Measurements from ENCODE around the gene RACGAP1.

Gene RACGAP1

DNA sequence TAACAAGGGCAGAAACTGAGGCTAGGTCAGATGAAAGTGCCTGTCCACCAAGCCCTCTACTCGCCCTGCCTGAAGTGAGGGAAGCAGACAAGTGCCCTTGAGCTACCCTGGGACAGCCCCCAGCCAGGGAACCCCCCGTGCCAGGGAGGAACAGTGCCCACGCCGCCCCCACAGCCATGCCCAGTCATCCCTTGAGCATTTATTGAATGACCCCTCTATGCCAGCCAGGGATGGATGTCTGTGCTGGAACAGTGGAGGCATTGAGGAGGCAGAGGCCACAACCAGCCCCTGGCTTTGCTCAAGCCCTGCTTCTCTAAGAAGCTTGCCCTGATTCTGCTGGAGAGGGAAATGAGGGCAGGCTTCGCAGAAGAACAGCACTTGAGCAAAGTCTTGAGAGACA lies 56.3 kb downstream of the RACGAP1 start:
- peak; percentile 87 for DNase-seq (ENCODE audit: low spot score)

DNA sequence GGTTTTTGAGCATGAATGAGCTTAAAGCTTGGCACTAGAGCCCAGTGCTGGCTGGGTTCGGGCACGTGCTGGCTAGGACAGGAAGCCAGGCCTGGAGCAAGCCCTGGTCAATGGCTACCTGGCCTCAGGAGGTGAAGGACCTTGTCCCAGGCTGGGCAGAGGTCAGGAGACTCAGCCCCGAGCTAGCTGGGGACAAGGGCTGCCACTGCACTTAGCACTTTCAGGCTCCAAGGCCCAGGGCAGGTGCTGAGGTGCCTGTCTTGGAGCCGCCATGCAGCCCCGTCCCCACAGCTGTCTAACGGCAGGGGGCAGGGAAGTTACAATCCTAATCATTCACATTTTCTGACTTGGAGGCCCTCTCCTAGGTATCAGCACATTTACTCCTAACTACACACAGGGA lies 56.8 kb downstream of the RACGAP1 start:
- no peak for DNase-seq (ENCODE audit: low spot score)

DNA sequence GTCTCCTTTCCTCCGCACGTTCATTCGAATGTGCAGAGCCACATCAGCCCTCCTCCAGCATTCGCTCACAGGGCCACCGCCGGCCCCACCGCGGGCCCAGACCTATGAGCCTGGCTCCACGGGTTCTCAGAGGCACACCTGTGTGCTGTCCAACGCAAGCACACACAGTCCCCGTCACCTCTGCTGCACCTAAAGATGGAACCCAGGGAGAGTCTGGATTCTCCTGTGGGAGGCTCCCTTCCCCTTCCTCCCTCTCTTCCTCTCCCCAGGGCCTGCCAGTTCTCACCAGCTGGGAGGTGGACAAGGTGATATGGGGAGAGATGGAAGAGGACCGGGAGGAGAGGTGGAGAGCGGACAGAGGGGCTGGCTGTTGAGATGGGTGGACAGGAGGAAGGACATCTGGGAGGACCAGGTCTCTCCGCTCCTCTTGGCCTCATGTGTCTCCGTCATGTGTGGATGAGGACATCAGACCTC lies 57.5 kb downstream of the RACGAP1 start:
- DNase-seq (ENCODE audit: low spot score), result no peak

DNA sequence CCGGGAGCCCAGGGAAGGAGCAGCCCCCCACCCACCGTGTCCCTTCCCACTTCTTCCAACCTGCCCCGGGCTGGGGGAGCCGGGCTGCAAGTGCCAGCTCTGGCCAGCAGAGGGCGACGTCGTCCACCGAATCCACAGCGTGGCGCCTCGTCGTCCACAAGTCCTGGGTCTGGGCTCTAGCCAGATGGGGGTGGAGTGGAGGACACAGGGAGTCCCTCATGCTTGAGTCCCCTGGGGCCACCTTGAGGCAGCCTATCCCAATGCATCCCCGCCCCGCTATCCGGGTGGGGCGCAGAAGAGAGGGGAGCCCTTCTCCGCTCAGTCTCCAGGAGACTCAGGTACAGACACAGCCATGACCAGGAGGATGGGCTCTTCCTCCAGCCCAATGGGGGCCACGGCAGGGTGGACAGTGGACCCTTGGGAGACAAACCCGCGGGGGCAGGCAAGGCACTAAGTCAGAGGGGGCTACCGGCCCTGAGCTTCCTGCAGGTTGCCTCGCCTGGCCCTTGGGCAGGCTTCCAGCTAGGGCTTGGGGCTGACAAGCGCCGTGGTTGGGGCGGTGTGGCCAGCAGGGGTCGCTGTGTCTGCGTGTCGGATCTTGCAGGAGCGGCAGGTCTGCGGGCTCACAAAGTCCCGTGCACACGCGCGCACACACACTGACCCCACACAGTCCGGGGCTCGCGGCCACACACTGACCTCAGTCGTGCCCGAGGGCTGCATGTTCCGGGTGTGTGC lies 58.1 kb downstream of the RACGAP1 start:
- DNase-seq (ENCODE audit: low spot score), result peak; percentile 91

DNA sequence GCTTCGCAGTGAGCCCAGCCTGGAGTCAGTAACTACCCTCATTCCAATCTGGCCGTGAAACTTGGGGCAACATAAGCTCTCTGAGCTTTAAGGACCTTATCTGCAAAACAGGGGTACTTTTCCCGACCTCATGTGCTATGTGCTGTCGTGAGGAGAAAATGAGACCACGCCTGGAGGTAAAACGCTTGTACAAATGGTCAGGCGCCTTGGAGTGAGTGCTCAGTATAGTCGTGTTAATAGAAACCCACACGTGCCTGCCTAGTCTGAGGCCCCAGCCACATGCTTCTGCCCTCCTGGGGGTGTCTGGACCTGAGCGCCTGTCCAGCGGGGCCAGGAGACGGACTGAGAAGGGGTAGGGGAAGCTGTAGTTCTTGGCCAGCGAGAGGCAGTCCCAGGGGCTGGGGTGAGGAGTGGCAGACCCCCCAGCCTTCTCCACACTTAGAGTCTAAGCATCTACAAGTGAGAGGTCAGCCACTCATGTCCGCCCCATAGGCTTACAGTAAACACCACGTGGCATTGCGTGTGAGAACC lies 58.7 kb downstream of the RACGAP1 start:
- no peak for DNase-seq (ENCODE audit: low spot score)

DNA sequence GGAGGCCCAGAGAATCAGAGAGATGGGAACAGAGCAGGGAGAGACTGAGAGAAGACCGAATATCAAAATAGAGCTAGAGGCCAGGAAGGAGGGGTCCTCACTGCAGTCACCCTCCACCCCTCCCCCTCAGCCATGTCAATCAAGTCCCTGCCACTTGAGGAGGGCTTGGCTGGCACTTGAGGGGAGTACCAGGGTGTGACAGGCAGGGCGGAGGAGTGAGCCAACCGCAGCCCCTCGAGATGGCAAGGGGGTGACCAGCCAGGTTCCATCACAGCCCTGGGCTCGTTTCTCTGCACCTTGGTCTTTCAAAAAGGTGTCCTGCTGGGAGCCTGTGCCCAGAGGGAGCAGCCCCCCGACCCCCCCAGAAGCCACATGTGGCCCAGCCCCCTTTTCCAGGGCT lies 59.5 kb downstream of the RACGAP1 start:
- no peak for DNase-seq (ENCODE audit: low spot score)

DNA sequence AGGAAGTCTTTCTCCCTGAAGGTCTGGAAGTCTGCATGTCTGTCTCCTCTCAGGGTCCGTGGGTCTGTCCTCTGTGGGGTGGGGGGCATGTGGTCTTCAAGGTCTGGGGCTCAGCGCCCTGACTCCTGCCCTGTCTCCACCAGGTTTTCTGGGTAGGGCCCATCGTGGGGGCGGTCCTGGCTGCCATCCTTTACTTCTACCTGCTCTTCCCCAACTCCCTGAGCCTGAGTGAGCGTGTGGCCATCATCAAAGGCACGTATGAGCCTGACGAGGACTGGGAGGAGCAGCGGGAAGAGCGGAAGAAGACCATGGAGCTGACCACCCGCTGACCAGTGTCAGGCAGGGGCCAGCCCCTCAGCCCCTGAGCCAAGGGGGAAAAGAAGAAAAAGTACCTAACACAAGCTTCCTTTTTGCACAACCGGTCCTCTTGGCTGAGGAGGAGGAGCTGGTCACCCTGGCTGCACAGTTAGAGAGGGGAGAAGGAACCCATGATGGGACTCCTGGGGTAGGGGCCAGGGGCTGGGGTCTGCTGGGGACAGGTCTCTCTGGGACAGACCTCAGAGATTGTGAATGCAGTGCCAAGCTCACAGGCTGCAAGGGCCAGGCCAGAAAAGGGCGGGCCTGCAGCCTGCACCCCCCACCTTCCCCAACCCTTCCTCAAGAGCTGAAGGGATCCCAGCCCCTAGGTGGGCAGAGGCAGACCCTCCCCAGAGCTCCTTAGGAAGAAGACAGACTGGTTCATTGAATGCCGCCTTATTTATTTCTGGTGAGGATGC lies 60.3 kb downstream of the RACGAP1 start:
- no peak for DNase-seq (ENCODE audit: low spot score)

DNA sequence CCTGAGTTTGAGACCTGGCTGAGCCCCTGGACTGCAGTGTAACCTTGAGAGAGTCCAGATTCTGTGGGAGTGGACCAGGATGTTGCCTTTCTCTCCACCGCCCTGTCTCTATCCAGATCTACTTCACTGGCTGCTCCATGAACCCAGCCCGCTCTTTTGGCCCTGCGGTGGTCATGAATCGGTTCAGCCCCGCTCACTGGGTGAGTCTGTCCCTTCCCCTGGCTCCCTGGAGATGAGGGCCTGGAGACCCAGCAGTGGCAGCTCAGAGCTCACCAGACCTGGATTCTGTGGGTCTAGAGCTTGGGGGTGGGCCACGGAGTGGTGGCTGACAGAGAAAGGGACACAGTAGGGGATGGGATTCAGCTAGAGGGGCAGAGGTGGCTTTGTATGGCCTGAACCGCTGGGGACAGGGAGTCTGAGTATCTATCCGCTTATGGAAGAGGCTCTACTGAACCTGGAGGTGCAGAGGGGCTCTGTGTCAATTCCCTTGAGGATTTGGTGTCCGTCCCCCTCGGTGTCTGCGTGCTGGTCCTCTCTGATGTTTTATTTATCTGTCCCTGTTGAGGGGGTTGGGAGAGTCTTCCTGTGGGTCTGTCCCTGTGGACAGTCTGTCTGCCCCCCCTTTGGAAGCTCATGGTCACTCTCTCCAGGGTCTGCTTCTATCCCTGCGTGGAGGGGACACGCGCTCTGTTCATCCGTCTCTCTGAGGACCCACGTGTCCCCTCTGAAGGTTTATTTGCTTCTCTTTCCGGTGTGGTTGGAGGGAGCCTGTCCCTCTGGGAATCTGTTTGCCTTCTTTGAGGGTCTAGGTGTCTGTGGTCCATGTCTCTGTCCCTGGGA lies 61.1 kb downstream of the RACGAP1 start:
- no peak for DNase-seq (ENCODE audit: low spot score)

DNA sequence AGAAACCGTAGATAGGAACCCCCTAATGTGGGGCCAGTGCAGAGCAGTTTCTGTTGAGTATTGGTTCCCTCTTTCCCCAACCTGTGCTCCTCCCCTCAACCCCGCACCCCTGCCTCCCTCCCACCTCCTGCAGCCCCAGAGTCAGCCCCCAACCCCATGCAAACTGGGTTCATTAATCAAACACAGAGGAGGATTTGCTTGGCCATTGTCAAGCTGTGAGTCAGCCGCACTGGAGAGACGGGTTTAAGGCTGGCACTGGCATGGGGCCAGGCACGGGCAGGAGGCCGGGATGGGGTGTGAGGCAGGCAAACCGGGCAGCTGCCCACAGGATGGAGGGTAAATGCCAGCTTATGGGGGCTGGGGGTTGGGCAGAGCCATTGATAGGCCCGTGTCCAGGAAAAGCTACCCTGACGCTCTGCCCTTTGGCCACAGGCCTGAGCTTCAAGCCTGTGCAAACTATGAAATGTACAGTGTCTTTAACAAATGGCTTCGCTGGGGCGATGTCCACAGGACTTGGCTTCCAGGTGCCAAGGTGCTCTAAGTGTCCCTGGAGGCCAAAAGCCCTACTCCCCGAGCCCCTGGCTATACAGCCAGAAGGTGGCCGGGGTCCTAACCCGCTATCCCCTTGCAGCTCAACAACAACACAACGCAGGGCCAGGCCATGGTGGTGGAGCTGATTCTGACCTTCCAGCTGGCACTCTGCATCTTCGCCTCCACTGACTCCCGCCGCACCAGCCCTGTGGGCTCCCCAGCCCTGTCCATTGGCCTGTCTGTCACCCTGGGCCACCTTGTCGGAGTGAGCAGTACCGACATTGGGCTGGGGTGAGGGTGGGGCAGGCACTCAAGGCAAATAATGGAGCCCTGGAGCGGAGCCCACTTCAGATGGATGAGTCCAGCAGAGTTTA lies 62.2 kb downstream of the RACGAP1 start:
- DNase-seq (ENCODE audit: low spot score), result no peak

DNA sequence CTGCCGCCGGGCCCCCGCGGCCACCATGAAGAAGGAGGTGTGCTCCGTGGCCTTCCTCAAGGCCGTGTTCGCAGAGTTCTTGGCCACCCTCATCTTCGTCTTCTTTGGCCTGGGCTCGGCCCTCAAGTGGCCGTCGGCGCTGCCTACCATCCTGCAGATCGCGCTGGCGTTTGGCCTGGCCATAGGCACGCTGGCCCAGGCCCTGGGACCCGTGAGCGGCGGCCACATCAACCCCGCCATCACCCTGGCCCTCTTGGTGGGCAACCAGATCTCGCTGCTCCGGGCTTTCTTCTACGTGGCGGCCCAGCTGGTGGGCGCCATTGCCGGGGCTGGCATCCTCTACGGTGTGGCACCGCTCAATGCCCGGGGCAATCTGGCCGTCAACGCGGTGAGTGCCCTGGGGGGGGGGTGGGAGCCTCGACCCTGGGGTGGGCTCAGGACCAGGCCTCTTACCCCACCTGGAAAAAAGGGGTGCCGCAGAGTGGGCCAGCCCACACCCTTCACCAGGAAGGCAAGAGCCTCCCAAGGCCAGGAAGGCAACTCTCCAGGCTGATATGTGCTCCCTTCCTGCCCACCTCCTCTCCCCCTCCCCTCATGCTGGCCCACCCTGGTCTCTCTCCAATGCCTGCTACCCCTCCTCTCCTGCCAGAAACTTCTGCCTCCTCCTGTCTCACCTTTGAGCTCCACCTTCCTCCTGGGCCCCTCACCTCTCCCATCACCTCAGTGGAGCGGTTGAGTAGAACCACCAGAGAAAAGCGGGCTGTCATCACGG lies 63.1 kb downstream of the RACGAP1 start:
- no peak for DNase-seq (ENCODE audit: low spot score)

DNA sequence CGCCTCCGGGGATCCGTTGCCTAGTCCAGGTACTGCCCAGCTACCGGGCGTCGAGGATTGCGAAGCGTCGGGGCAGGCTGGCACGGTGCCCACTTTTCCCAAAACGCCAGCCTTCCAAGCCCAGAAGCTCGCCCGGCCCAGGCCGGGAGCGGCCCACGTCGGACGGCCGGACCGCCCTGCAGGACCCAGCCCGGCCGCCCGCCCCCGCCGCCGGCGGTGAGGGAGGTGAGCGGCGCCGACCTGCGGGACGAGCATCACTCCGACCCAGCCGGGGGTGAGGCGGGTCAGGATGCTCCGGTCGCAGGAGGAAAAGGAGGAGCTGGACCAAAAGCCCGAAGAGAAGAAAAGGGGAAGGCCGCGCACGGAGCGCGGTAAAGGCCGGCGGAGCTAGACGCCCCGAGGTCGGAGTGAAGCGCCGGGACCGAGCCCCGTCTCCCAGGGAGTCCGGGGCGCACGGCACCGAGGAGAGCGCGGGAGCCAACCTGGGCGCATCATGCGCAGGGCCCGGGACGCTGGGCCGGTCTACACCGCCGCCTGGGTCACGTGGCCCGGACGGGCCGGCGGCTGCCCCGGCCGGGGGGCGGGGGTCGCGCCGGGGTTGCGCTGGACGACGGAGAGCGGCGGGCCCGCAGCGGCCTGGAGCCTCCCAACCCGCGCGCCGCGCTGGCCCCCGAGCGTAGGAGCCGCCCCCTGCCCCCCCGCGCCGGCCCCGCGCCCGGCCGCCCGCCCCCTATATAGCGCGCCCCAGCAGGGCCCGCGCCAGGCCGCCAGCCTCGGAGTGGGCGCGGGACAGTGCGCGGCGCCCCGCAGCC lies 64.0 kb downstream of the RACGAP1 start, which contains the start of gene AQP5:
AQP5 (plus strand) TSS at position 762 of the 812 bp plus-strand sequence. CDS start 146 bp downstream, outside the sequence.
- DNase-seq (ENCODE audit: low spot score), result no peak

DNA sequence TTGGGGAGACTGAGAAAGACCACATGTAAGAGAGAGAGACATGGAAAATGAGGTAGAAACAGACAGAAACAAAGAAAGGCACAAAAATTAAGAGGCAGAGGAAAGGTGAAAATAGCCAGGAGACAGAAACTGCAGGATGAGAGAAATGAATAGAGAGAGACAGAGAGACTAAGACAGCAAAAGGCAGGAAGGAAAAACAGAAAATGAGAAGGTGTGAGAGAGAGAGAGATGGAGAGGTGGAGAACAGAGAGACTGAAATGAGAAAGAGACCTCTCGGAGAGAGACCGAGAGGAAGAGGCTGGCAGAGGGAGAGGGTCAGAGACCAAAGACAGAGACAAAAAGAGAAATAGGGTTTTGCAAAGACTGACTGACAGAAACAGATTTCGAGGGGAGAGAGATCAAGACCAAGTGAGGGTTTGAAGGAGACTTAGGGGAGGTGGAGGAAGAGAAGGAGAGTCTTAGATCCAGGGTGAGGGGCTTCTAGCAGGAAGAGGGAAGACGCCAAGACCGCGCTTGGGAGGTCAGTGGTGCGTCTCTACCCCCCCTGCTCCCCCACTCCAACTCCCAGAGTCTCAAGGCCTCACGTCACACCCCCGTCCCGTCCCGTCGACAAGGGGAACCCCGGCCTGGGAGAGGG lies 64.7 kb downstream of the RACGAP1 start:
- DNase-seq (ENCODE audit: low spot score), result no peak

DNA sequence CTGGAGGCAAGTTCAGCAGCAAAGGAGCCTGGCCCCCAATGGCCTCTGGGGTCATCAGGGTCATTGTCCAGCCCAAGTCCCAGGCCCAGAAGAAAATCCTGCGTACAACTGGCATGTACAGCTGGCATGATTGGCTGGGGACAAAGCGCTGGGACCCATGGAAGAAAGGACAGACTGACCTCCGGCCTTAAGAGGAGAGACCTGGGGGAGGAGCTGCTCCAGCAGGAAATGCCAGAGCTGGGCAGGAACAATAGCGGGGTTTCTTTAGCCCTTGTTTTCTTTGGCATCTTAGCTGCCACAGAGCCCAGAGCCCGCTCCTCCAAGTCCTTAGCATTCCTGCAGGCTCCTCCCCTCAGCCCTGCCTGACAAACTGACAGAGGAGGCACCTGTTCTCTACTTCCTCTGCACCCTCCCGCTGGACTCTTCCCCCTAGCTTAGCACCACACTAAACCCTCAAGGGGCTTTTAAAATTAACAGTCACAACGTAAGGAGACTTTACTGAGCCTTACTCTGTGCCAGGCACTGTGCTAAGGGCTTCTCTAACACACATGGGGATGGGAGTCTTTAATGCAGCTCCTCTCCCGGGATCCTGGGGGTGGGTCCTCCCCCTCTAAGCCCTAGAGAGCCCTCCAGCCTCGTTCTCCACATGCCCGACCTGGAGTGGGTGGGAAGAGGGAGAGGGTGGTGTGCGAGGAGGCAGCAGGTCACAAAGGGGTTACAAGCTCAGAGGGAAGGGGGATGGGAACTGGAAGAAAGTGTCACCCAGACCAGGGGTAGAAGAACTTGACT lies 65.4 kb downstream of the RACGAP1 start:
- DNase-seq (ENCODE audit: low spot score), result no peak

DNA sequence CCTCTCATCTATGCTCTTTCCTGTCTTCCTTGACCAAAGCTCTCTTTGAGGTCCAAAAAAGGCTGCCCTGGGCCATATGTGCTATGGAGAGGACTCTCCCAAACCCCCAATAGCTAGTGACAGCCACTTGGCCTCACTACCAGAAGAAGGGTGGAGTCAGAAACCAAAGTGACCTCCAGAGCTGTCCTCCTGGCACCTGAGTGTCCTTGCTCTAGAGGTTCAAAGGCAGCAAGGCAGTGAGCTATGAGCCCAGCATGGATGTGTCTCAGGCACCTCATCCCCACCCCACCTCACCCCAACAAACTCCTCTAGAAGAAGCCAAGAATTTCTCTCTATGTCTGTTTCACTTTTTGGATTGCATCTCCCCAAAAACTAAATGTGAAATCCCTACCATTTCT lies 67.7 kb downstream of the RACGAP1 start:
- no peak for DNase-seq (ENCODE audit: low spot score)

DNA sequence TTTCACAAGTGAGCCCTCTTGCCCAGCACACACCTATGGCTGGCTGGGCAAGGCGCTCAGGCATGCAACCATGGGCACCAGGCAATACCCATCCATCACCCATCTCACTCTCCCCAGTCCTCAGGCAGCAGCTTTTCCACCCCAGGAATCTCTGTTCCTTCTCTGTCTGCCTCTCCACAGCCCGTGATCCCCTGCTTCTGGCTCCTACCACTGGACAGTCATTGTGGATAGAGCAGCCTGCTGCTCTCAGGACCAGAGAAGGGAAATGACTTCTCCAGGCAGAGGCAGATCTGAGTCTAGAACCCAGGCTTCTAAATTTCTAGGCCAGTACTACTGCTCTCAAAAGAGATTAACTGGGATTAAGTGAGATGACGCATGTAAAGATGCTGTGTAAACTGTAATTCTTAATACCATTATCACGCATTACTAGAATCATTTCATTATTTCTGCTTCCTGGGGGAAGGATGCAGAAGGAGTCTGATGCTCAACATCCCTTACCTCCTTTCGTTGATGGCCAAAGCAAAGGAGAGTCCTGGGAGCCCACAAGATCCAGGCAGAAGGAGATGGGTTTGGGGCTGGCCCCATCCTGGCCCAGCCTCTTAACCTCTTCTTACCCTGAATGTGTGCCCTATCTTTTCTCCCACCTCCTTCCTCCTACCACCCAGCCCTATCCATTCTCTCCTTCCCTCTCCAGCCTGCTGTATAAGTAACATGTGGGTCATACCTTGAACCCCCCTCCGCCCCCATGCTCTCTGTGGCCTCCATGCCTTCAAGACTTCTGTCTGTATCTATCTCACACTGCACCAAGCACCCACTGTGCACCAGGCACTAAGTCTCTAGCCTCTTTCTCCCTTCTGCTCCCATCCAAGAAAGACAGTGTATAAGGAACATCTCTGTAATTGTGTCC lies 68.4 kb downstream of the RACGAP1 start:
- no peak for DNase-seq (ENCODE audit: low spot score)

DNA sequence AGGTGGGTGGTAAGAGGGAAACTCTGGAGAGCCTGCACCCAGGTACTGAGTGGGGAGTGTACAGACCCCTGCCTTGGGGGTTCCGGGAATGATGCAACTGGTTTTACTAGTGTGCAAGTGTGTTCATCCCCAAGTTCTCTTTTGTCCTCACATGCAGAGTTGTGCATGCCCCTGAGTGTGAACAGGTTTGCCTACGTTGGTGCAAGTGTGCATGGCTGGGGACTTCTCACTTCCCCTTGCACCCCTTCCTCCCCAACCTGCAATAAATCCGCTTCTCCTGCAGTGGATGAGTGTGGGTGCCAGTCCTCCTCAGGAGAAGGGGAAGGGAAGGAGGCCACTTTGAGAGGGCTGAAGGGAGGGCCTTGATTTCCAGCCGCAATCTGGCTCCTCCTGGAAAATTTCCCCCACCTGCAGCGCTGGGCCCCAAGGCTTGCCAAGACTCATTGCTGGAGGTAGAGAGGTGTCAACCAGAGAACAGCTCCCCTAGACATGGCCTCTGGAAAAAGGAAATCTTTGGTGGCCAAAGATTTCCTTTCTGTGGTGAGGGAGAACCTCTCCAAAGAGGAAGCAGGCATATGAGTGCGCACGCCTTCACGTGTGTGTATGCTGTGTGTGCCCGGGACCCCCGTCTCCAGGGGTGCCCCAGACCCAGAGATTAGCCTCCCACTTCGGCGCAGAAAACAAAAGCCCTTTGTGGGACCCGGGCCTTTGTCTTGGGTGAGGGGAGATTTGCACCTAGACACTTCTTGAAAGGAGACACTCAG lies 69.2 kb downstream of the RACGAP1 start:
- DNase-seq (ENCODE audit: low spot score), result no peak

Measured in globus pallidus (tissue), 1 donor.